Testis (tissue), 3 donors: Measurements from ENCODE around the gene XRCC4. TPM values are rescaled to one million over a fixed set of nuclear protein-coding genes. Genes with fewer than 3 reads are reported as not detected.

Experiments used
- DNase-seq: peaks from one replicate; pipeline ENCODE4 v3.0.0-alpha.2; 2019
- H3K27ac ChIP-seq, 2 donors: fragments of 200-600 bp; sonication (generic); one replicate each; pipeline ENCODE4 v1.5.1; 2019
- H3K27me3 ChIP-seq: fragments of 200-600 bp; sonication (generic); one replicate; pipeline ENCODE4 v1.5.1; 2019
- H3K36me3 ChIP-seq: fragments of 200-600 bp; sonication (generic); one replicate; pipeline ENCODE4 v1.5.1; 2017; ENCODE audit warnings: low read depth; ENCODE audit errors: missing control alignments
- H3K4me1 ChIP-seq: fragments of 200-600 bp; sonication (generic); one replicate; pipeline ENCODE4 v1.5.1; 2019
- H3K4me3 ChIP-seq, 2 donors: fragments of 200-600 bp; sonication (generic); one replicate each; pipeline ENCODE4 v1.5.1; 2017 to 2019
- H3K9me3 ChIP-seq: fragments of 200-600 bp; sonication (generic); one replicate; pipeline ENCODE4 v1.5.1; 2017
- POLR2A ChIP-seq: fragments of 450-650 bp; IDR thresholded peaks from one replicate; pipeline ENCODE4 v1.6.1; 2017; ENCODE audit warnings: antibody characterized with exemption, mild to moderate bottlenecking, moderate library complexity
- WGBS, 2 donors: methylation state at CpG; one replicate each; pipeline ENCODE4 v1.1.5; 2018; 5-methylcytosine and 5-hydroxymethylcytosine counted together
- intact Hi-C: fragments of 100-400 bp; cut with DNase I; formaldehyde crosslinking; loops from one replicate; pipeline ENCODE4 v1.15.1; 2023; ENCODE audit warnings: low total_unique reads
- polyA plus RNA-seq: library from polyadenylated mRNA; stranded (reverse); fragments of 350-450 nt; fragmentation: Illumina TruSeq; extraction: RNeasy Lipid Tissue Mini Kit (QIAGEN cat#74804); gene quantifications from one replicate; pipeline ENCODE4 v1.2.3, GENCODE V29; 2014; ENCODE audit warnings: low read depth, low replicate concordance; ENCODE audit not compliant: insufficient read depth
- total RNA-seq, 2 donors: library from RNA; depleted of rRNA; stranded (reverse); fragments of >200 nt; gene quantifications; one replicate each; pipeline ENCODE4 v1.2.3, GENCODE V29; 2016
- TF ChIP-seq, protein P1 (sequence below), 3 experiments: fragments of 450-650 bp in 2 of 3; fragments of 200-600 bp in 1 of 3; sonication (generic) in 1 of 3; IDR thresholded peaks; one replicate each; pipeline ENCODE4 v1.5.1; 2016 to 2019; ENCODE audit warnings: antibody characterized with exemption in 3 of 3, mild to moderate bottlenecking in 2 of 3, moderate library complexity in 1 of 3

XRCC4 gene
- total and polyA plus RNA-seq, 3 donors from 2014 or later = 14.2 to 23.3 (median 17.1) TPM

DNA sequence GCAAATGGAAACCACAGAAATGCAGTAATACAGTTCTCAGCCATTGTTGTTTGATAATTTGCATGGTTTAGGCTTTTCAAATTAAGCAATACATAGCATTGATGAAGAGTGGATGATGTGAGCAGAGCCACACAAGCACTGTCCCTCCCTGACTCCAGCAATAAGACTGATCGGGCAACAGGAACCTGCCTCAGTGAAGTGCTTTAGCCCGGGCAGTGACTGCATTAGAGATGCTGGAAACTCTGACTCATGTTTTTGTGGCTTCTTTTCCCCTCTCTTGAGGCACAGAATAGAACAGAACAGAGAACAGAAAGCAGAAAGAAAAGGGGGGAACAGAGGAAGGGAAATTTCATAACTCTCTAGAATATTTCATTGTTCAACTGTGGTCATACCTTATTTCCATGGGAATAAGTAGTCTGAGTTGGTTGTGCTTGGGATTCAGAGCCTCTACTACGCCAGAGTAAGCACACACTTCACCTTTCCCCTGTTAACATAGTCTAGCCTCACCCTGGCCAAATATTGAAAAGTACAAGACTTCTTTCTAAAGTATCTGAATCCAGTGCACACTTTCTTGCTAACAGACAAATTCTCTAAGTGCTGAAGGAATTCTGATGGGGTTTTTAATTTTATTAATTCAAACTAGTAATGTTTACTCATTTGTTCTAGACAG, 229.4 kb downstream of the XRCC4 start:
- intact Hi-C loops = no loop called here
- no peak overlapping the region for H3K27ac ChIP-seq
- H3K9me3 ChIP-seq = no peaks in the 10 kb centered on the region
- no peak for DNase-seq
- no peak overlapping the region for H3K4me3 ChIP-seq
- no peaks in the 10 kb centered on the region for H3K4me1 ChIP-seq
- no peaks in the 10 kb centered on the region for H3K27me3 ChIP-seq
- no peaks in the 10 kb centered on the region for H3K36me3 ChIP-seq
- TF ChIP-seq, protein P1, sequence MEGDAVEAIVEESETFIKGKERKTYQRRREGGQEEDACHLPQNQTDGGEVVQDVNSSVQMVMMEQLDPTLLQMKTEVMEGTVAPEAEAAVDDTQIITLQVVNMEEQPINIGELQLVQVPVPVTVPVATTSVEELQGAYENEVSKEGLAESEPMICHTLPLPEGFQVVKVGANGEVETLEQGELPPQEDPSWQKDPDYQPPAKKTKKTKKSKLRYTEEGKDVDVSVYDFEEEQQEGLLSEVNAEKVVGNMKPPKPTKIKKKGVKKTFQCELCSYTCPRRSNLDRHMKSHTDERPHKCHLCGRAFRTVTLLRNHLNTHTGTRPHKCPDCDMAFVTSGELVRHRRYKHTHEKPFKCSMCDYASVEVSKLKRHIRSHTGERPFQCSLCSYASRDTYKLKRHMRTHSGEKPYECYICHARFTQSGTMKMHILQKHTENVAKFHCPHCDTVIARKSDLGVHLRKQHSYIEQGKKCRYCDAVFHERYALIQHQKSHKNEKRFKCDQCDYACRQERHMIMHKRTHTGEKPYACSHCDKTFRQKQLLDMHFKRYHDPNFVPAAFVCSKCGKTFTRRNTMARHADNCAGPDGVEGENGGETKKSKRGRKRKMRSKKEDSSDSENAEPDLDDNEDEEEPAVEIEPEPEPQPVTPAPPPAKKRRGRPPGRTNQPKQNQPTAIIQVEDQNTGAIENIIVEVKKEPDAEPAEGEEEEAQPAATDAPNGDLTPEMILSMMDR (IDR thresholded peaks at IDR 0.05) = no peak
- TF ChIP-seq POLR2A = no peak
- 50 to 58% methylated on average over 3 of the region's 3 CpGs for WGBS, 2 donors

- intact Hi-C loops = no loop called here
- TF ChIP-seq POLR2A = no peak
- TF ChIP-seq, protein P1 (IDR thresholded peaks at IDR 0.05) = no peak
- DNase-seq = no peak
- Histone ChIP-seq H3K27ac (no peak overlapping the region), H3K36me3 (no peaks in the 10 kb centered on the region), H3K4me1 (no peaks in the 10 kb centered on the region), H3K9me3 (no peaks in the 10 kb centered on the region), H3K4me3 (no peak overlapping the region), H3K27me3 (no peaks in the 10 kb centered on the region)
- WGBS, 2 donors = 82 to 89% methylated on average over 2 of the region's 2 CpGs
These were observed 235.3 kb downstream of the XRCC4 start for GRCh38 chr5:83312663-83313062.

DNA sequence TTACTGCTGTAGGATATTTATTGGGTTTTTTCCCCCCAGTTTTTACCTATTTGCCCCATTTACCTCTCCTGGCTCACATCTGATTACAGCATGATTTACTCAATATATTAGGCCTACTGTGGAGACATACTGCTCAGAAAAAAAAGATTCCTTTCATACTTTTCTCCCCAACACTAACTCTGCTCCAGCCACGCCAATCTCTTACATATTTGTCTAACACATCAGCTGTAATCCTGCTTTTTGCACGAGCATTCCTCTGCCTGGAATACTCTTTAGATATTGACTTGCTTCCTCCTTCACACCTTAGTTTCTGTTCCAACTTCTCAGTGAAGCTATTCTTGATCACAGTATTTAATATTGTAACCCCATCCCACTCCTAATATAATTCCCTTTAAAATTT, 236.1 kb downstream of the XRCC4 start:
- TF ChIP-seq, protein P1 (IDR thresholded peaks at IDR 0.05) = no peak
- TF ChIP-seq POLR2A = no peak
- Histone ChIP-seq H3K27me3 (no peaks in the 10 kb centered on the region), H3K27ac (no peak overlapping the region), H3K4me1 (no peaks in the 10 kb centered on the region), H3K36me3 (no peaks in the 10 kb centered on the region), H3K9me3 (no peaks in the 10 kb centered on the region), H3K4me3 (no peak overlapping the region)
- DNase-seq = no peak
- intact Hi-C loops = no loop called here
- WGBS, 2 donors = 78 to 81% methylated on average over 2 of the region's 2 CpGs

GRCh38 chr5:83321483-83322055, 244.2 kb downstream of the XRCC4 start:
- Histone ChIP-seq H3K27ac (no peak overlapping the region), H3K36me3 (no peaks in the 10 kb centered on the region), H3K4me1 (no peaks in the 10 kb centered on the region), H3K27me3 (no peaks in the 10 kb centered on the region), H3K4me3 (no peak overlapping the region), H3K9me3 (no peaks in the 10 kb centered on the region)
- DNase-seq = no peak
- intact Hi-C loops = no loop called here
- no peak for TF ChIP-seq POLR2A
- TF ChIP-seq, protein P1 (IDR thresholded peaks at IDR 0.05) = no peak
